Peyer's patch (tissue), 4 donors: ENCODE measurements around the gene GALNT17. TPM values are rescaled to one million over a fixed set of nuclear protein-coding genes. Genes with fewer than 3 reads are reported as not detected.
"Not testable (repeated sequence)": the region's sequence is repeated elsewhere in the genome, so short reads cannot be mapped to it uniquely, and the experiment has no call there.

Experiments
- DNase-seq, 3 donors: peaks; one replicate each; pipeline ENCODE4 v3.0.0-alpha.2; 2017 to 2019
- H3K27ac ChIP-seq, 4 donors: fragments of 200-600 bp; sonication (generic); one replicate each; pipeline ENCODE4 v1.5.1; 2016 to 2019
- H3K27me3 ChIP-seq, 2 donors: fragments of 200-600 bp; sonication (generic); one replicate each; pipeline ENCODE4 v1.5.1; 2019
- H3K36me3 ChIP-seq, 3 donors: fragments of 200-600 bp; sonication (generic); one replicate each; pipeline ENCODE4 v1.5.1; 2016 to 2019
- H3K4me1 ChIP-seq, 4 donors: fragments of 200-600 bp; sonication (generic); one replicate each; pipeline ENCODE4 v1.5.1; 2016 to 2019
- H3K4me3 ChIP-seq, 4 donors: fragments of 200-600 bp; sonication (generic); 1 replicate in 3 of 4; 2 replicates in 1 of 4; pipeline ENCODE4 v1.5.1; 2016 to 2019; ENCODE audit warnings: mild to moderate bottlenecking in 1 of 4
- H3K9me3 ChIP-seq, 4 donors: fragments of 200-600 bp; sonication (generic); one replicate each; pipeline ENCODE4 v1.5.1; 2016 to 2019; ENCODE audit warnings: mild to moderate bottlenecking in 1 of 4
- POLR2A ChIP-seq, 2 donors: fragments of 450-650 bp; IDR thresholded peaks; one replicate each; pipeline ENCODE4 v1.5.1; 2017; ENCODE audit warnings: antibody characterized with exemption in 2 of 2, mild to moderate bottlenecking in 2 of 2, moderate library complexity in 2 of 2
- total RNA-seq, 4 donors: library from RNA; depleted of rRNA; stranded (reverse); fragments of >200 nt; gene quantifications; one replicate each; pipeline ENCODE4 v1.1.0, GENCODE V29; 2016
- TF ChIP-seq, protein P1 (sequence below), 6 experiments: fragments of 450-650 bp in 4 of 6; fragments of 200-600 bp in 2 of 6; sonication (generic) in 1 of 6; IDR thresholded peaks; one replicate each; pipeline ENCODE4 v1.5.1; 2017 to 2019; ENCODE audit warnings: antibody characterized with exemption in 6 of 6, mild to moderate bottlenecking in 3 of 6, moderate library complexity in 1 of 6

Gene GALNT17
- total RNA-seq, 4 donors from 2014 or later, result 0.88 to 17.3 (median 2.3) TPM

DNA sequence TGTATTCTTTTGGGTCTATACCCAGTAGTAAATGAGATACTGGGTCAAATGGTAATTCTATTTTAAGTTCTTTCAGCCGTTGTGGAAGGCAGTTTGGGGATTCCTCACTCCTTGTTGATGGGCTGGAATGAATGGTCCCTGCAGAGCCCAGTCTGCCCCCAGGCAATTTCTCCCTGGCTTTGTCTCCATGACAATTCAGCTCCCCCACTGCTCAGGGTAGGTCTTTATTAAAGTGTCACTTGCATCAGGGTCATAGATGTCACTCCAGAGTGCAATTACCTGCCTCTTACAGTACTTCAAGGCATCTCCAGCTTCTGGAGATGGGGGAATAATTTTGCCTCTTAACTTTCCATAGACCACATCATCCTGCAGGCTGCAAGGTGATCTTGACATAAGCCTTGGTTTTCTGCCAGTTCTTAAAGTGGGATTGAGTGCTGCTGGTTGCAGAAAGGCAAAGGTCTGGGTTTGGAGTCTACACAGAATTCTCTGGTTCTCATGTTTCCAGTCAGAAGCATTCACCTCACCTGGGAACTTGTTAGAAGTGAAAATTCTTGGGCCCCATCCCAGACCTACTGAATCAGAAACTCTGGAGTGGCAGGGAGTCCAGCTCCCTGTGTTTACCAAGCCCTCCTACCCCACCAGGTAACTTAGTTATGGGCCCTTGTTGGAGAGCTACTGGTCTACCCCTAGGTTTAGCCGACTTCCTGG is 442.4 kb downstream of the GALNT17 start:
- no peak for TF ChIP-seq POLR2A (IDR thresholded peaks at IDR 0.05)
- TF ChIP-seq, protein P1, sequence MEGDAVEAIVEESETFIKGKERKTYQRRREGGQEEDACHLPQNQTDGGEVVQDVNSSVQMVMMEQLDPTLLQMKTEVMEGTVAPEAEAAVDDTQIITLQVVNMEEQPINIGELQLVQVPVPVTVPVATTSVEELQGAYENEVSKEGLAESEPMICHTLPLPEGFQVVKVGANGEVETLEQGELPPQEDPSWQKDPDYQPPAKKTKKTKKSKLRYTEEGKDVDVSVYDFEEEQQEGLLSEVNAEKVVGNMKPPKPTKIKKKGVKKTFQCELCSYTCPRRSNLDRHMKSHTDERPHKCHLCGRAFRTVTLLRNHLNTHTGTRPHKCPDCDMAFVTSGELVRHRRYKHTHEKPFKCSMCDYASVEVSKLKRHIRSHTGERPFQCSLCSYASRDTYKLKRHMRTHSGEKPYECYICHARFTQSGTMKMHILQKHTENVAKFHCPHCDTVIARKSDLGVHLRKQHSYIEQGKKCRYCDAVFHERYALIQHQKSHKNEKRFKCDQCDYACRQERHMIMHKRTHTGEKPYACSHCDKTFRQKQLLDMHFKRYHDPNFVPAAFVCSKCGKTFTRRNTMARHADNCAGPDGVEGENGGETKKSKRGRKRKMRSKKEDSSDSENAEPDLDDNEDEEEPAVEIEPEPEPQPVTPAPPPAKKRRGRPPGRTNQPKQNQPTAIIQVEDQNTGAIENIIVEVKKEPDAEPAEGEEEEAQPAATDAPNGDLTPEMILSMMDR (IDR thresholded peaks at IDR 0.05), result no peak
- Histone ChIP-seq H3K4me3 (no peak overlapping the region), H3K9me3 (no peaks in the 10 kb centered on the region), H3K36me3 (no peaks in the 10 kb centered on the region), H3K4me1 (no peaks in the 10 kb centered on the region), H3K27me3 (no peaks in the 10 kb centered on the region), H3K27ac (no peak overlapping the region)
- DNase-seq, result no peak

DNA sequence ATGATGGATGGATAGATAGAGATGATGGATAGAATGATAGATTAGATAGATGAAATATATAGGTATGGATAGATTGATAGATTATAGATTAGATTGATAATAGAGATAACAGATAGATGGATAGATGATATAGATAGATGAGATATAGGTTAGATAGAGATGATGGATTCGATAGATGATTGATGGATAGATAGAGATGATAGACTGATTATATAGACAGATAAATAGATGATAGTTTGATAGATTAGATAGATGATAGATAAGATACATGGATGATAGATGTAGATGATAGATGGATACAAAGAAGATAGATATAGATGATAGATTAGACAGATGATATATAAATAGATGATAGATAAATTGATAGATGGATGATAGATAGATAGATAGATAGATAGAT is 448.1 kb downstream of the GALNT17 start:
- Histone ChIP-seq H3K4me1 (no peaks in the 10 kb centered on the region), H3K9me3 (no peaks in the 10 kb centered on the region), H3K27ac (no peak overlapping the region), H3K27me3 (no peaks in the 10 kb centered on the region), H3K4me3 (no peak overlapping the region), H3K36me3 (no peaks in the 10 kb centered on the region)
- no peak for TF ChIP-seq POLR2A (IDR thresholded peaks at IDR 0.05)
- TF ChIP-seq, protein P1 (IDR thresholded peaks at IDR 0.05), result no peak
- DNase-seq, result no peak

DNA sequence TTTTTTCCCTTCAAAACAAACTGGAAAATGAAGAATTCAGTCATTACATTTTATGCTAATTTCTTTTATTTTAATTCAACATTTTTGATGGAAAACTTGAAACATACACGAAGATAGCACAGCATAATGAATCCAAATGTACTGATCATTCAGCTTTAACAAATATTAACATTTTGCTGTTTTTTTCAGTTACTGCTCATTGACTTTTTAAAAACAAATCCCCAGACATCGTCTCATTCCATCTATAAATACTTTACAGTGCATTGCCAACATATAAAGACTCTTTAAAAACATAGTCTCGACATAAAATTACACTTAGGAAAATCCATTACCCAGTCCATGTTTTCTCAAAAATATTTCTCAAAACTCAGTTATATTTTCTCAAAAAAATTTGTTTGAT is 452.3 kb downstream of the GALNT17 start:
- H3K27ac ChIP-seq, result no peak overlapping the region
- no peak for TF ChIP-seq POLR2A (IDR thresholded peaks at IDR 0.05)
- TF ChIP-seq, protein P1 (IDR thresholded peaks at IDR 0.05), result no peak
- no peaks in the 10 kb centered on the region for H3K27me3 ChIP-seq
- no peak overlapping the region for H3K4me3 ChIP-seq
- no peak for DNase-seq
- H3K36me3 ChIP-seq, result no peaks in the 10 kb centered on the region
- H3K4me1 ChIP-seq, result no peaks in the 10 kb centered on the region
- no peaks in the 10 kb centered on the region for H3K9me3 ChIP-seq

DNA sequence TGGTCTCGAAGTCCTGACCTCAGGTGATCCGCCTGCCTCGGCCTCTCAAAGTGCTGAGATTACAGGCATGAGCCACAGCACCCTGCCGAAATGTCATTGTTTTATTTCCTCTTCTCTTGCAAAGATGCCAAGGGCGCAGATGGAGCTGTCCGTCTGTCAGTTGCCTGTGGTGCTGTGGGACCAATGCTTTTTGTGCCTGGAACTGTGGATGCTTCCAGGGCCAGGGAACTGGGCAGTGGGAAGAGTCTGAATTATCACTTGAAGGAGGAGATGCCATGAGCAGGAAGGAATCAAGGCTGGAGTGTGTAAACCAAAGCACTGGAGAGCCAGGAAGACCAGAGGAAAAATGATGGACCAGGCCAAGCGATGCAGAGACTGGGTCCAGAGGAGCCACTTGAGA is 459.9 kb downstream of the GALNT17 start:
- Histone ChIP-seq H3K27me3 (no peaks in the 10 kb centered on the region), H3K4me1 (no peaks in the 10 kb centered on the region), H3K4me3 (no peak overlapping the region), H3K9me3 (no peaks in the 10 kb centered on the region), H3K27ac (no peak overlapping the region), H3K36me3 (no peaks in the 10 kb centered on the region)
- DNase-seq, result no peak
- TF ChIP-seq, protein P1 (IDR thresholded peaks at IDR 0.05), result no peak
- no peak for TF ChIP-seq POLR2A (IDR thresholded peaks at IDR 0.05)

DNA sequence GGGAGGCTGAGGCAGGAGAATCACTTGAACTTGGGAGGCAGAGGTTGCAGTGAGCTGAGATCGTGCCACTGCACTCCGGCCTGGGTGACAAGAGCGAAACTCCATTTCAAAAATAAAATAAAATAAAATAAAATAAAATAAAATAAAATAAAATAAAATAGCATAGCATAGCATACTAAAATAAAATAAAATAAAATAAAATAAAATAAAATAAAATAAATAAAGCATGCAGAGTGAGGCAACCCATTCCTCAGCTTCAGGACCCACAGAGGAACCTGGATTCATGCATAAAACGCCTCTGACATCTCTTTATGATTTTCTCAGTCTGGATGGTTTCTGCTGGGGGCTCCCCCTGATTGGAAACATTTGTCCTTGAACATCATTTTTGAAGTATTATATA is 460.4 kb downstream of the GALNT17 start:
- H3K9me3 ChIP-seq, result not testable (repeated sequence)

DNA sequence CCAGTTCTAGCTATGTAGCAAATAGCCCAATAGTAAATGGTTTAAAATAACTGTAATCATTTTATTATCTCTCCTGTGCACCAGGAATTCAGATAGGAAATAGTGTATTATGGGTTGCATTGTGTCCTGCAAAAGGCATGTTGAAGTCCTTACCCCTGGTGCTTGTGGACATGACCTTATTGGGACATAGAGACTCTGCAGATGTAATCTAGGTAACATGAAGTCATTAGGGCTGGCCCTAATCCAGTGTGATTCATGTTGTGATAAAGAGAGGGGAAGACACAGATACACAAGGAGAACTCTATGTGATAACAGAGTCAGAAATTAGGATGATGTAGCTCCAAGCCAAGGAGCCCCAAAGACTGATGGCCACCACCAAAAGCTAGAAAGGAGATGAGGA is 462.8 kb downstream of the GALNT17 start:
- TF ChIP-seq POLR2A (IDR thresholded peaks at IDR 0.05), result no peak
- TF ChIP-seq, protein P1 (IDR thresholded peaks at IDR 0.05), result no peak
- Histone ChIP-seq H3K27ac (no peak overlapping the region), H3K36me3 (no peaks in the 10 kb centered on the region), H3K4me3 (no peak overlapping the region), H3K9me3 (no peaks in the 10 kb centered on the region), H3K4me1 (no peaks in the 10 kb centered on the region), H3K27me3 (no peaks in the 10 kb centered on the region)
- DNase-seq, result no peak

More for the DNA sequence above, 460.4 kb downstream of the GALNT17 start:
- not testable (repeated sequence) for H3K36me3 ChIP-seq, DNase-seq, H3K27me3 ChIP-seq, H3K4me3 ChIP-seq, H3K27ac ChIP-seq, H3K4me1 ChIP-seq
